HG02852 (cell line): ENCODE data around the gene LRP5.
A peak's percentile ranks its signal among the peaks of the same experiment; 100 is the strongest.

Experiments
- ATAC-seq: cut with Tn5 transposase; IDR thresholded peaks from one replicate; pipeline ENCODE4 v1.9.1; 2021; ENCODE audit warnings: mild to moderate bottlenecking, moderate library complexity; ENCODE audit not compliant: unreplicated experiment

The LRP5 gene

DNA sequence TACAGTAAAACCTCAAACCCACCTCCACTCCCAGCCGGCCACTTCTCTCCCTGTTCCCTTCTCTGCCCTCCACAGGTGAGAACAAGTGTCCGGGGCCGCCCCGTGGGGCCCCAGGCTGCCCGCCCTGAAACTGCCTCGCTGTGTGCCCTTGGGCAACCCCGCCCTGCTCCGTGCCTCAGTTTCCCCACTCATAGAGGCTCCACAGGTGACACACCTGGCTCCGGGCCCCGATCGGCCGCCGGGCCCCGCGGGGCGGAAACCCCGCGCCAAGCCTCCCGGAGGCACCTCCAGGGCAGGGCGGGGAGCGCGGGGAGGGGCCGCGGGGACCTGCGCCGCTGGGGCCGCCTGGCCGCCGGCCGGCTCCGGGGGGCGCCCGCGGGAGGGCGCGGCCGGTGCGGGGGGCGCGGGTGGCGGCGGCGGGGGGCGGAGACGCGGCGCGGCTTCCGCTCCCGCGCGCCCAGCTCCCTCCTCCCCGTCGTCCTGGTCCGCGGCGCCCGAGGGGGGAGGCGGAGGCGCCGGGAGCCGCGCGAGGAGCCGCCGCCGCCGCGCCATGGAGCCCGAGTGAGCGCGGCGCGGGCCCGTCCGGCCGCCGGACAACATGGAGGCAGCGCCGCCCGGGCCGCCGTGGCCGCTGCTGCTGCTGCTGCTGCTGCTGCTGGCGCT lies at the start of gene LRP5:
Gene LRP5 (plus strand): TSS at position 475 of the 663 bp plus-strand sequence. CDS start 124 bp downstream, at position 599.
- no peak for ATAC-seq

GRCh38 chr11:68263444-68264035 lies 48.9 kb upstream of the LRP5 start:
- no peak for ATAC-seq

DNA sequence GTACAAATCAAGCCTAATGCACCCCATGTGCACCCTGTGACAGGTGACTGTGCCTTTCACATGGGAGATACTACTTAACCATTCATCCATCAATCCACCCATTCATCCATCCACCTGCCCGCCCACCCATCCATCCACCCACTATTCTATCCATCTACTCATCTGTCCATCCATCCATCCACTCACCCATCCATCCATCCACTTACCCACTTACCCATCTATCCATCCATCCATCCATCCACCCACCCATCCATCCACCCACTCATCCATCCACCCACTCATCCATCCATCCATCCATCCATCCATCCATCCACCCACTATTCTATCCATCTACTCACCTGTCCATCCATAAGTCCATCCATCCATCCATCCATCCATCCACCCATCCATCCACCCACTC lies 48.1 kb upstream of the LRP5 start:
- no peak for ATAC-seq

DNA sequence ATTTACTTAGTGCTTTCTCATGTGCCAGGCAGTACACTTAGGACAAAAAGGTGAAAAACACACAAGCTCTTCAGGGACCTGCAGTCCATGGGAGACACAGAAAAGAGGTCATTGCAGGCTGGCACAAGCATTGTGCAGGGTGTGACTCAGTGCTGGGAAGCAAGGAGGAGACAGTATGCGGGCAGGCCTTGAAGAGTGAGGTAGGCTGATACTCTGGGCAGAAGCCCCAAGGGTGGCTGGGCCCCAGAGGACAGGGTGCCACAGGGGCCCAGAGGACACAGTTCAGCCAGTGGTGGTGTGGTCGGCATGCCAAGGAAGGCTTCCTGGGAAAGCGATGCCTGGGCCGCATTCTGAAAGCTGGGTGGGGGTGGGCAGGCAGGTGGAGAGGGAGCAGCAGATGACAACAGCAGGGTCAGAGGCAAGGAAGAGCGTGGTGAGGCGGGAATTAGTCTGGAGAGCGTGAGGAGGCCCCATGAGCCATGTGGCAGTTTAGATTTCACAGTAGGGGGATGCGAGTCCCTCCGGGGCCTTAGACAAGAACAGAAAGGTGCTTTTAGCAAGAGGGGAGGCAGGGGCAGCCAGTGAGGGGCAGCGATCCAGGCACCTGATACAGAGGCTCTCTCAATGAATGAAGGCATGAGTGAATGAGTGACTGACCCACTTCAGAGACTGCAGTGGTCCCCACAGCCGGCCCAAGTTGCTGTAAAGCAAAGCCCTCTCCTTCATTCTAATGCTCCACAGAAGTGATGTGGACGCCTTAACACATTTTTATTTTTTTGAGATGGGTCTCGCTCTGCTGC lies 47.5 kb upstream of the LRP5 start:
- ATAC-seq = no peak

- ATAC-seq = peak; percentile 72
These were observed 46.1 kb upstream of the LRP5 start for GRCh38 chr11:68266121-68266891.

- ATAC-seq = no peak
These were observed 45.2 kb upstream of the LRP5 start for GRCh38 chr11:68266936-68267880.

GRCh38 chr11:68267881-68268240 lies 44.5 kb upstream of the LRP5 start:
- ATAC-seq = no peak

DNA sequence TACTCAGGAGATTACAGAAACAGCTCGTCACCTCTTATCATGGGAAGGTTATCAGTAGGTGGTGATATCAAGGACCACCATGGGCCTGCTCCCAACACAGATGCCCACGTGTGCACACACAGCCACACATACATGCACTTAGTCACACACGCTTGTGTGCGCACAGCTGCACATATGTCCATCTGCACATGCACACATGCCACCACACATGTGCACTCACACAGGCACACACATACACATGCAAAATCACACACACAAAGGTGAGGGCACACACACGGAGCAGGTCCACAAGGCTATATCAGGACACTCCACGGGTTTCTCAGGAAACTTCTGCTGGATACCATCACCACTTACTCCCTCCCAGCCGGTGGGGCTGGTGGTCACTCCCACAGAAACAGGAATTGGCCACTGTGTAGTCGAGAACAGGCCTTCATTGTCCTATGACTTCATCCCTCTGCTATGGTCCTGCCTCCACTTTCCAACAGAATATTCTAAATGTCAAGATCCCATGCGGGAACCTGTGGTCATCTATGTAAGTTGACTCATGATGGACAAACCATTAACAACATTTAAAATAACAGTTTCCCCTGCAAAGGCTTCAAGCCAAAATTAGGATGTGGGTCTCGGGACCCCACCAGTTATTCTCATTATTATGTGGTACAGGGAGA lies 42.8 kb upstream of the LRP5 start:
- no peak for ATAC-seq

DNA sequence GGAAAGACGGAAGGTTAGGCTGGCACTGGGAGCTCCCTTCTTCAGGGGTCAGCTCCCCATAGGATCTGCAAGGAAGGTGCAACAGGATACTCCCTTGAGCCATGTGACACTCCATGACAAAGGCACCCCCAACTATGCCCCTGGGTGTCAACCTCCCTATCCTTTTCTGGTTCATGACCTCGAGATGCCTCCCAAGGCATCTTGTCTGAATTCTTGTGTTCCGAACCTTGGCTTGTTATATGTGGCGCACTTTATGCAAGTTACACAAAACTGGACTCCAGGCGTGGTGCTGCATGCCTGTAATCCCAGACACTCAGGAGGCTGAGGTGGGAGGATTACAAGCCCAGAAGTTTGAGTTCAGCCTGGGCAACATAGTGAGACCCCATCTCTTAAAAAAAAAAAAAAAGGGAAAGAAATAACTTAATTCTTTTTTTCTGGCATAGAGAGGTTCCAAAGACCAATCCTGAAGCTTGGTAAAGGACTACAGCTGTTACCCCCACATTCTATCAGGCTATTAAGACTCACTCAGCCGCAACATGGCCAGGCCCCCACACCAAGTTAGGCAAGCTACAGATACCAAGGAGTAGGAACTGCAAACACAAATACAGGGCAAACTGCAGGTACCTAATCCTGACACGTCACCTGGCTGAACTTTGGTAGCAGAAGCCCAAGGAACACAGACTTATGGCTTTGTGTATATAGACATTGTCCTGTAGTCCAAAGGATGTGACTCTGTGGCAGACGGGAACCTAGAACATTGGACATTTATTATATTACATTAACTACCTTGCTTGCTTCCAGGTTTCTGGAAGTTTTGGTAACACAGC lies 42.0 kb upstream of the LRP5 start:
- no peak for ATAC-seq

- peak; percentile 5 for ATAC-seq
These were observed 41.2 kb upstream of the LRP5 start for GRCh38 chr11:68271023-68271780.

DNA sequence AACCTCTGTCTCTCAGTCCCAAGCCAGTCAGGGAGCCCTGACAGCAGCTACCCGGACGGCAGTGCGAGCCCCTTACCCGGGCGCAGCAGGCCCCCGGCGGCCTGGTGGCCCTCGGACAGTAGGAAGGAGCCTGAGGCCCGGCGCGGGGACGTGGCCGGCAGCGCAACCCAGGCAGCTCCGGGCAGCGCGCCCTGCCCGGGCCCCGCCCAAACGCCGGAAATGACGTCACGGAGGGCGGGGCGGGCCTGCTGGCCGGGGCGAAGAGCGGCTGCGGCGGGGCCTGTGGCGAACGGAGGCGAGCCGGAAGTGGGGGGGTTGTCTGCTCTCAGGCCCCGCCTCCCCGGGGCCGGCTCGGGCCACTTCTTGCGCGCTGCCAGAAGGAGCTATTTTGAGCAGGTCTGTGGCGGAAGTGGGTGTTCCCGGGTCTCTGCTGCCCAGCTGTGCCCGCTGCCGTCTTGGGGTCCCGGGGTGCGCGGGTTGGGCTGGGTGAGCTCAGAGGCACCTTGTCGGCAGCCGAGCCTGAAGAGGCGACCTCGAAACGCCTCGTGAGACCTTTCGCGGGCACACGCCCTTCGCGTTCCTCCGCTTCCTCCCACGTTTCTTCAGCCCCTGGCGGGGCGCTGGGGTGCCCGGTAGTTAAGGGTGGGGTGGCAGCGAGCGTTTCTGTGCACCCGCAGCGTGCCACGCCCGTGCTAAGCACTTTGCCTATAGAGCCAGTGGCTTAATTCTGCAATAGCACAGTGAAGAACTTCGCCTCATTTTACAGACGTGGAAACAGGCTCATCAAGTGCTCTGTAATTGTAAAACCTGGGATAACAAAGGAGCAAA lies 40.4 kb upstream of the LRP5 start, which contains the start of gene C11orf24:
Gene C11orf24 (minus strand): TSS at position 193 of the 828 bp plus-strand sequence. CDS start 8,206 bp downstream, outside the sequence.
- ATAC-seq = peak; percentile 72

DNA sequence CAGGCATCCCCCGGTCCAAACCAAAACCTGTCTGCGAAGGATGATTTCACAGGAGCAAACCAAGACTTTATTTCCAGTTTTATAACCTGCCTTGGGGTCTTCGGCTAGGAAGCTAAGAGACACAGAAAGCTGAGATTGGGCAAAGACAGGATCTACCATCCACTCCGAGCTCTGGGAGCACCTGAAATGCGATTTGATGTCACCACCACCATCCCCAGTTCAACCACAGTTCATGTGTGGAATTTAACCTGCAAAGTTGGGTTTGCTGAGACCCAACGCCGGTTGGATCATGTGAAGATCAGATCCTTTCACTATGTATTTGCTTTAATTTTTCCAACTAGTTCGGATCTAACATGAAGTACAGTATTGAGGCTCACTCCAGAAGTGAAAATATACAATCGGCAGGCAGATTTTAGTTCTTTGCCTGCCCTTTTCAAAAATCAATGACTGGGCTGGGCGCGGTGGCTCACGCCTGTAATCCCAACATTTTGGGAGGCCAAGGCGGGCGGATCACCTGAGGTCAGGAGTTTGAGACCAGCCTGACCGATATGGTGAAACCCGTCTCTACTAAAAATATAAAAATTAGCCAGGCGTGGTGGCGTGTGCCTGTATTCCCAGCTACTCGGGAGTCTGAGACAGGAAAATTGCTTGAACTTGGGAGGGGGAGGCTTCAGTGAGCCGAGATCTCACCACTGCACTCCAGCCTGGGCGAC lies 39.2 kb upstream of the LRP5 start:
- ATAC-seq = no peak

- no peak for ATAC-seq
These were observed 38.1 kb upstream of the LRP5 start for GRCh38 chr11:68274306-68274705.

DNA sequence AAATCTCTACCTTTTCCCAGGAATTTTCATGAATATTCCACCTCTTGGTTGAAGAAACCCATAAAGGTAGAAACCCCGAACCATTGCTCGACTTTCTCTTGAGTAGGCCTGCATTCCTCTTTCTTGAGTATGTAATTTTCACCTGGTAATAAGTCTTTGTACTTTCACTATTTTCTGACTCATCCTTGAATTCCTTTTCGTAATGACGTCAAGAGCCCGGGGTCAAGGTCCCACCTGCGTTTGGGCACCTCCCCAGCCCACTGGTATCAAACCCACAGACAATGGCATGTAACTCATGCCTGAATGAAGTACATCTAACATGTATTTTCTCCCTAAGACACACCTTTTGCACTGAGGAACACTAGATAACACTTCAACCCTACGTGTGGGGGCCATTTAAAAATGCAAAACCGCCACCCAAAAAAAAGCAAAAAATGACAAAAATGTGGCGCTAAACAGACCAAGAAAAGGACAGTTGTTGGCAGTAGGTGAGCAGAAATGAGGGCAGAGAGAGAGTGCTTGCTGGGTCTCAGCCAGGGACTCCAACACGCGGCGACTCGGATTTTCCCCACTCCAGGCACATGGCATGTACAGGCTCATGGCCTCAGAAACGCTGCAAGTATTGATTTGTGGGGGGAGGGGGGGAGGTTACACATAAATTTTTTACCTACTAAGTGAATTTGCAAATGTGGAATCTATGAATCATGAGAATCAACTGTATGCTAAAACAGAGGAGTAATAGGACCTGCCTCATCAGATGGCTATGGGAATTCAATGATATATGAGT lies 36.5 kb upstream of the LRP5 start:
- ATAC-seq = no peak

GRCh38 chr11:68276861-68277260 lies 35.5 kb upstream of the LRP5 start:
- no peak for ATAC-seq

DNA sequence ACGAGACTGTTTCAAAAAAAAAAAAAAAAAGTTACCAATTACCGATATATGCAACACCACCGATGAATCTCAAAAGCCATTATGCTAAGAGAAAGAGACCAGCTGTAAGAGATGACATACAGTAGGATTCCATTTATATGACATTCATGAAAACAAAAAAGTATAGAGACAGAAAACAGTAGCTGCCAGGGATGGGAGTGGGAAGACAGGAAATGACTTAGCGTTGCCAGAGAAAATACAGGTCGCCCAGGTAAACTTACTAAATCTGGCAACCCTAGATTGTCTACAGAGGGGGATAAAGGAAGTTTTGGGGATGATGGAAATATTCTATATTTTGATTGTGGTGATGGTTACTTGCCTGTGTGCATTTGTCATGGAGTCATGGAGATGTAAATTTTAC lies 32.7 kb upstream of the LRP5 start:
- ATAC-seq = no peak
